GM21360 (cell line): ENCODE data around the gene DNAJC24.

Experiments used
- ATAC-seq: cut with Tn5 transposase; IDR thresholded peaks from one replicate; pipeline ENCODE4 v1.9.1; 2021; ENCODE audit warnings: mild to moderate bottlenecking, moderate library complexity; ENCODE audit not compliant: unreplicated experiment

Gene DNAJC24

GRCh38 chr11:31480930-31481329 is 111.3 kb downstream of the DNAJC24 start:
- no peak for ATAC-seq
